Esophagus muscularis mucosa (tissue), 4 donors: ENCODE results near the gene OLFML1.

Source experiments
- CTCF ChIP-seq, 3 experiments: fragments of 200-600 bp in 2 of 3; fragments of 450-650 bp in 1 of 3; sonication (generic) in 2 of 3; IDR thresholded peaks; one replicate each; pipeline ENCODE4 v1.5.1; 2017 to 2019; ENCODE audit warnings: antibody characterized with exemption in 3 of 3, mild to moderate bottlenecking in 2 of 3, moderate library complexity in 1 of 3
- EP300 ChIP-seq: sonication (generic); formaldehyde crosslinking; IDR thresholded peaks from one replicate; pipeline ENCODE4 v1.6.1; 2017; ENCODE audit warnings: antibody characterized with exemption
- POLR2A ChIP-seq: fragments of 450-650 bp; IDR thresholded peaks from one replicate; pipeline ENCODE4 v1.6.1; 2017; ENCODE audit warnings: antibody characterized with exemption, moderate library complexity, mild to moderate bottlenecking, low read depth
- POLR2AphosphoS5 ChIP-seq, 2 donors: sonication (generic); formaldehyde crosslinking; IDR thresholded peaks; one replicate each; pipeline ENCODE4 v1.6.1; 2017; ENCODE audit warnings: antibody characterized with exemption in 2 of 2

- TF ChIP-seq CTCF (IDR thresholded peaks at IDR 0.05): no peak
- no peak for TF ChIP-seq EP300
- TF ChIP-seq POLR2A: no peak
- no peak for TF ChIP-seq POLR2AphosphoS5 (IDR thresholded peaks at IDR 0.05)
Observed at GRCh38 chr11:7520981-7521487, 35.7 kb downstream of the OLFML1 start.
